Vagina (tissue), 2 donors: ENCODE measurements around the gene USP49. TPM values are rescaled to one million over a fixed set of nuclear protein-coding genes. Genes with fewer than 3 reads are reported as not detected.

ENCODE experiments used
- DNase-seq, 2 donors: peaks; one replicate each; pipeline ENCODE4 v3.0.0-alpha.2; 2017; ENCODE audit errors: extremely low spot score in 2 of 2
- H3K27ac ChIP-seq: fragments of 200-600 bp; sonication (generic); one replicate; pipeline ENCODE4 v1.5.1; 2019
- H3K27me3 ChIP-seq: fragments of 200-600 bp; sonication (generic); one replicate; pipeline ENCODE4 v1.5.1; 2019
- H3K36me3 ChIP-seq, 2 donors: fragments of 200-600 bp; sonication (generic); one replicate each; pipeline ENCODE4 v1.5.1; 2017 to 2019
- H3K4me1 ChIP-seq: fragments of 200-600 bp; sonication (generic); one replicate; pipeline ENCODE4 v1.5.1; 2019
- H3K4me3 ChIP-seq, 2 donors: fragments of 200-600 bp; sonication (generic); 1 replicate in 1 of 2; 2 replicates in 1 of 2; pipeline ENCODE4 v1.5.1; 2016 to 2019
- H3K9me3 ChIP-seq: fragments of 200-600 bp; sonication (generic); one replicate; pipeline ENCODE4 v1.5.1; 2019
- CTCF ChIP-seq, 3 experiments: fragments of 450-650 bp in 2 of 3; fragments of 200-600 bp in 1 of 3; sonication (generic) in 1 of 3; IDR thresholded peaks; one replicate each; pipeline ENCODE4 v1.5.1; 2017 to 2019; ENCODE audit warnings: antibody characterized with exemption in 3 of 3, mild to moderate bottlenecking in 2 of 3, moderate library complexity in 2 of 3
- POLR2A ChIP-seq, 2 donors: fragments of 450-650 bp; IDR thresholded peaks; one replicate each; pipeline ENCODE4 v1.6.1; 2017; ENCODE audit warnings: antibody characterized with exemption in 2 of 2, mild to moderate bottlenecking in 2 of 2, moderate library complexity in 2 of 2
- POLR2AphosphoS5 ChIP-seq, 2 donors: sonication (generic); formaldehyde crosslinking; IDR thresholded peaks; one replicate each; pipeline ENCODE4 v1.9.0; 2017; ENCODE audit warnings: antibody characterized with exemption in 2 of 2, mild to moderate bottlenecking in 2 of 2, low read depth in 1 of 2; ENCODE audit not compliant: insufficient read depth in 1 of 2
- intact Hi-C: fragments of 100-400 bp; cut with DNase I; formaldehyde crosslinking; loops from one replicate; pipeline ENCODE4 v1.15.1; 2023
- total RNA-seq: library from RNA; depleted of rRNA; stranded (reverse); fragments of >200 nt; gene quantifications from one replicate; pipeline ENCODE4 v1.2.3, GENCODE V29; 2016

USP49 gene
- total RNA-seq, 1 donor from 2014 or later = 9.1 TPM

GRCh38 chr6:41789390-41789724, 105.8 kb downstream of the USP49 start:
- no peak overlapping the region for H3K4me3 ChIP-seq
- peaks cover 46% of the 10 kb centered on the region for H3K4me1 ChIP-seq
- no peaks in the 10 kb centered on the region for H3K27me3 ChIP-seq
- TF ChIP-seq POLR2AphosphoS5 (IDR thresholded peaks at IDR 0.05; ENCODE audit: insufficient read depth in 1 of 2, low read depth in 1 of 2) (no peak), CTCF (IDR thresholded peaks at IDR 0.05) (no peak), POLR2A (IDR thresholded peaks at IDR 0.05) (no peak)
- H3K36me3 ChIP-seq = peaks cover 0 to 34% of the 10 kb centered on the region in 2 donors
- no peak for DNase-seq
- intact Hi-C loops = no loop called here
- H3K9me3 ChIP-seq = no peaks in the 10 kb centered on the region
- no peak overlapping the region for H3K27ac ChIP-seq

- peaks cover 0 to 31% of the 10 kb centered on the region in 2 donors for H3K36me3 ChIP-seq
- DNase-seq = peak in 1 of 2 donors; percentile 93
- H3K4me1 ChIP-seq = peaks cover 51% of the 10 kb centered on the region
- peak within 1 kb of the TSS; percentile 84 to 92 for H3K4me3 ChIP-seq
- H3K27ac ChIP-seq = peak within 1 kb of the TSS; percentile 95
- intact Hi-C loops = loop anchor here (2.0 kb wide), 1 partner anchor 133 kb away; the partner anchor contains the start of genes BYSL and MED20
- no peaks in the 10 kb centered on the region for H3K9me3 ChIP-seq
- H3K27me3 ChIP-seq = no peaks in the 10 kb centered on the region
- peak in 1 of 2 donors; percentile 84 for TF ChIP-seq POLR2A (IDR thresholded peaks at IDR 0.05)
- peak; percentile 98 to 99 for TF ChIP-seq POLR2AphosphoS5 (IDR thresholded peaks at IDR 0.05; ENCODE audit: insufficient read depth in 1 of 2, low read depth in 1 of 2)
- peak; percentile 50 to 97 (median 88) for TF ChIP-seq CTCF (IDR thresholded peaks at IDR 0.05)
Measured at GRCh38 chr6:41787219-41787917, 107.8 kb downstream of the USP49 start, which contains the start of gene TOMM6. Gene TOMM6 (plus strand): TSS chr6:41787694. CDS start chr6:41787698, 4 bp downstream.

- peak overlapping the region; percentile 95 for H3K27ac ChIP-seq
- H3K4me3 ChIP-seq = peak overlapping the region; percentile 84 to 92
- H3K27me3 ChIP-seq = no peaks in the 10 kb centered on the region
- TF ChIP-seq CTCF (IDR thresholded peaks at IDR 0.05) (peak; percentile 37 to 77 (median 62)), POLR2AphosphoS5 (IDR thresholded peaks at IDR 0.05; ENCODE audit: insufficient read depth in 1 of 2, low read depth in 1 of 2) (no peak), POLR2A (IDR thresholded peaks at IDR 0.05) (peak in 1 of 2 donors; percentile 37)
- intact Hi-C loops = loop anchor here (2.0 kb wide), 1 partner anchor 134 kb away; the partner anchor contains the start of genes BYSL and MED20
- H3K4me1 ChIP-seq = peaks cover 56% of the 10 kb centered on the region
- H3K9me3 ChIP-seq = no peaks in the 10 kb centered on the region
- peaks cover 0 to 25% of the 10 kb centered on the region in 2 donors for H3K36me3 ChIP-seq
- no peak for DNase-seq
Measured at GRCh38 chr6:41786451-41787218, 108.5 kb downstream of the USP49 start.

GRCh38 chr6:41785689-41786450, 109.3 kb downstream of the USP49 start:
- Histone ChIP-seq H3K4me3 (peak overlapping the region; percentile 84 to 92), H3K36me3 (peaks cover 0 to 17% of the 10 kb centered on the region in 2 donors), H3K9me3 (no peaks in the 10 kb centered on the region), H3K27me3 (no peaks in the 10 kb centered on the region), H3K4me1 (peaks cover 63% of the 10 kb centered on the region), H3K27ac (peak overlapping the region; percentile 95)
- DNase-seq = no peak
- TF ChIP-seq POLR2A (IDR thresholded peaks at IDR 0.05) (no peak), POLR2AphosphoS5 (IDR thresholded peaks at IDR 0.05; ENCODE audit: insufficient read depth in 1 of 2, low read depth in 1 of 2) (no peak), CTCF (IDR thresholded peaks at IDR 0.05) (no peak)
- intact Hi-C loops = loop anchor here (2.0 kb wide), 1 partner anchor 135 kb away; the partner anchor contains the start of genes BYSL and MED20
